GM19240 (cell line): ENCODE data around the gene ADORA1.

Source experiments
- DNase-seq: peaks from one replicate; pipeline ENCODE4 v3.0.0; 2011; ENCODE audit warnings: low spot score; ENCODE audit not compliant: insufficient read length

ADORA1 gene

GRCh38 chr1:203185585-203185984 is 58.1 kb downstream of the ADORA1 start:
- DNase-seq: no peak

DNA sequence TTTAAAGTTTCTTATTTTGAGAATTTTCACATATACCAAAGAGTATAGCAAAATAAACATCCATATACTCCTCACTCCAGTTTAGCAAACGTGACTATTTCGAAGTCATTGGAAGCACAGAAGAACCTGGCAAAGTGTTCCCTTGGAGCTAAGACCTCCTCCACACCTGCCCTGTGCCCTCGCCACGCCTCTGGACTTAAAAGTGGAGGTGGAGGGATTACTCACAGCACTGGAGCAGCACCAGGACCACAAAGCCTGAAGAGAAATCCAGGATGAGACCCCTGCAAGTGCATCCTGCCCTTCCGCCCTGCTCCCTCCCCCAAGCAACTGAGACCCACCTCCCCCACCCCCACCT is 58.5 kb downstream of the ADORA1 start:
- DNase-seq: no peak

DNA sequence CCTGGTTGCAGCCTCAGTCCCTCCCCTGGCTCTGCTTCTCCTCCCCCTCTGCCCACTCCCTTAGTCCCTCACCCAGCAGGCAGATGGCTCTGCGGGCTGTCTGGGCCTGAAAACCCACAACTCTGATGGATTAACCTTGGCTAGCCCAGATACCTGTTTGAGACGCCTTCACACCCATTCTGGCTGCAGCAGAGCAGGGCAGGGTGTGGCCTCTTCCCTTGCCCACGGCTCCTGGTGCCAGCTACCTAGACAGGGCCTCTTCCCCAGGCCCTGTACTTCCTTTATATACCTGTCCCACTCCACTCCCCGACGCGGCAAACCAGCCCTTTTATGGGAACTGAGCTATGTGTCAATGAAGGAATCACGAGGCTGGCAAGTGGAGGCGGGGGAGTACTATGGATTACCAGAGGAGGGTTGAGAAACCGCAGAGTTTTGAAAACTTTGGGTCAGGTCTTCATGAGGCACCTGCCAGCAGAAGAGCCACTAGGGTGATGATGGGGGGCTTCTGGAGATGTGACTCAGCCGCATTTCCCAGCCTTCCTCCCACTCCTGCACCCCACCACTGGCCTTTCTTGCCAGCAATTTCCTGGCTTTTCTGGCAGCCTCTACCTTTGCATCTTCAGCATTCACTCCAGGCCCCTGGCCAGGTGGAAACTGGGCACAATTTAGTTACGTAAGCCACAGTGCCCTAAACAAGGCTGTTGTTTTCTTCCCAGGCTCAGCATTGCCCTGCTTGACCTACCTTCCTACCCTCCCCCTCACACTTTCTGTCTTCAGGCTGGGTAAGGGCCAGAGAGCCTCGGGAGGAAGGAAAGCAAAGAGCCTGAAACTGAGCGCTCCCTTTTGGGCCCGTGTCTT is 59.1 kb downstream of the ADORA1 start, which contains the start of gene CHI3L1:
Gene CHI3L1, minus strand, starts transcription at position 259 of the 858 bp plus-strand sequence. Its CDS starts 81 bp downstream, at position 178.
- no peak for DNase-seq

GRCh38 chr1:203187304-203187685 is 59.8 kb downstream of the ADORA1 start:
- no peak for DNase-seq

DNA sequence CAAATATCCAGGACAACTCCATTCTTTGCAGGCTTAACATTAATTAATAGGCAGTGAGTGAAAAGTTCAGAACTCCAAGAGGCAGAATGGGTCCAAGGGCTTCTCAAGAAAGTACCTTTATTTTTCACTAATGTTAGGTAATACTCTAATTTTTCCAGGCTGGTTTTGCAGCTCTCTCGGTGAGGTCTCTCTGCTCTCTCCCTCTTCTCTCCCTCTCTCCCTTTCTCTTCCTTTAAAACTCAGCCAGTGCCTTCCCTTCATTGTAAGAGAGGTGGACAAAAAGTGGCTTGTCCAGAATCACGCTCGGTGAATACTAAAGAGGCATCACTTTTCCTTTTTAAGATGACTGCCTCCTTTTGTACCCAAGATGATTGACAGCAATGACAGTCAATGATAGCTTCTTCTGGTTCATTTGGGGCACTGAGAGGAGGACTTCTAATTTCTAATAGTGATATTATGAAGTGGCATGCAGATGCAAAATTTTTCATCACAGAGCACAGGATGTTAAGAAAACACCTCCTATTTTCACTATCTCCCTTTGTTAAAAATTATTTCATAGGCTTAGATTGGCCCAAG is 60.3 kb downstream of the ADORA1 start:
- no peak for DNase-seq

GRCh38 chr1:203188686-203189232 is 61.2 kb downstream of the ADORA1 start:
- DNase-seq: no peak

DNA sequence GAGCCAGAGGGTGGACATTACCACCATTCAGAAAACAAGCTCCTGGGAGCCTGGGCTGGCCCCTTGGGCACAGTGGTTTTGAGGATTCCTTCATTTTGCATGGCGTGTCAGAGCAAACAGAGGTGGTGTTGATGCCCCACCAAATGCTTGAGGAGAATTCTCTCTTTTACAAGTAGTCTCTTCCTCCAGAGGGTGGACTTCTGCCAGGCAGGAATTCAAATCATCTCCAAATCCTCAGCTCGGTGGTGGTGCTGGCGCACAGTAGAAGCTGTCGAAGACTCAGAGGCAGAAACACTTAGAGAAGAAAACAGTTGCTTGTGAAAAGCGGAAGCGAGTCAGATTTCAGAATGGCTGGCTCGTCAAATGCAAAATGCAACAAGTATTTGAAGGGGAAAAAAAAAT is 62.4 kb downstream of the ADORA1 start:
- DNase-seq: no peak

DNA sequence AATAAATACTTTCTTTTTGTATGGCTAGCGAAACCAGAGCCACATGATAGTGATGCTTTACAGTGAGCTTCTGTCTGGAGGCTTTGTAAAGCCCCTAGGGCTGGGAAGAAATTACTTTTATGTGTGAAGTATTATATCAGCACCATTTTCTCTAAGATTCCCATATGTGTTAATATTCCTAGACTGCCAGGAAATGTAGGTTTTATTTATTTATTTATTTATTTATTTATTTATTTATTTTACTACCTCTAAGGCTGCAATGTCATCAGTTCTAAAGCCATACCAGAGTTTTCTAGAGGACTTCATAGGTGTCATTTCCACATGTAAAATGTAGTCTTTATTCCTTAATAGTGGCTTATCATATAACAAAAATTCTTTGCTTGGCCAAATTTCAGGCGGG is 63.4 kb downstream of the ADORA1 start:
- DNase-seq: no peak

- DNase-seq: no peak
These were observed 68.8 kb downstream of the ADORA1 start for GRCh38 chr1:203196371-203196770.

DNA sequence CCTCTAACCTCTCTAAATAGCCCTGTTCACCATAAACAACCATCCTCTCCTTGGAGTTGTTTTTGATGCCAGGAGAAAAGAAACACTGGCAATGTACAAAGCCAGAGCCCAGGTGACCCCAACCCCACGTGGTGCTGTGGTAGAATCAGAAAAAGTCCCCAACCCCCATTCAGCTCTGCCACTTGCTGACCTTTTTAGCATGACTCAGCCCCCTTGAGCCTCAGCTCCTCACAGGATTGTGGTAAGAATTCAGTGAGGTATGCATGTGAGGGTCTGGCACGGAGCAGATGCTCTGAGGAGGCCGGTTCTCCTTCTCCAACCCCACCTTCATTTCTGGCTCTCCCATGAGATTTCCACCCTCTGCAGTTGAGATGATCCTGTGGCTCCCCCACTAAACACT is 70.1 kb downstream of the ADORA1 start:
- no peak for DNase-seq

- DNase-seq: no peak
These were observed 71.5 kb downstream of the ADORA1 start for GRCh38 chr1:203199002-203199401.

- DNase-seq: no peak
These were observed 71.9 kb downstream of the ADORA1 start for GRCh38 chr1:203199481-203199815.

DNA sequence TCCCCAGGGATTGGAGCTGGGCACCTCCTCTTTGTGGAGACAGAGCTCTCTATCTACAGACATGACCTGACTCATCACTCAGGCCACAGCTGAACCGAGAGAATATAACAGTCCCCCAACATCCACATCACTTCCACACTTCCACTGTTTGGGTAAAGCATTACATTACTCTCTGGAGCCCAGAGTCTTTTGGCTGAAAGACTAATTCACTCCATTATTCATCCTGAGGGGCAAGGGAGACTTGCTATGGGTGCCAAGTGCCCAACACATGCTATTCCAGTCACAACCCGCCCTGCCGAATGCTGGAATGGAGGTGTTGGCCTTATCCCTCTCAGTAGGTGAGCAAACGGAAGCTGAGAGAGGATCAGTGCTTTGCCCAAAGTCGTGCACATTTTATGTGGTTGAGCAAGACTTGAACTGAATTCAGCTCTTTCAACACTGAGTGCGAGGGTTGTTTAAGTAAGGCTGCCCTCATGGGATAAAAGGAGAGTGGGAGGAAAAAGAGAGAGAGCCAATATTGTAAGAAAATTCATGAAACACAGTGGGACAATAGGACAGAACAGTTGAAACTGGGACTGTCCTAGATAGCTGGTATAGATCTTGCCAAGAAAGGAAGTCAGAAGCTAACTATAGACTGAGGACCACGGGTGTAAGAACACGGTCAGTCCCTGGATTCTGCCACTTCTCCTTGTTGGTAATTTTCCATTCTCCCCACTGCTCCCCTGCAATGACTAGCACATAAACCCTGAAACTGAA is 72.5 kb downstream of the ADORA1 start:
- DNase-seq: no peak

DNA sequence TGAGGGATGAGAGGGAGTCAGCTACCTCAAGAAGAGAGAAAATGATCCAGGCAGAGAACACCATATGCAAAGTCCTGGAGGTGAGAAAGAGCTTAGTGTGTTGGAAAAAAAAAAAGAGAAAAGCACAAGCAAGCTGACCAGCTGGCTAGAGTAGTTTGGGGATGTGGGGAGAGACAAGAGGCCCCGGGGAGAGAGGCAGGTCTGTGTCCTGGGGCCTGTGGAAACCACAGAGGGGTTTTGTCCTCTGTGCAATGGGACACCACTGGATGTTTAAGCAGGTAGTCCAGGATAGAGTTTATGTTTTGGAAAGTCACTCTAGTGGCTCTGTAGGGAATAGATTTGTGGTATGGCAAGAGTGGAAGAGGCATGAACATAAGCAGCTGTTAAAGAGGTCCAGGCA is 73.4 kb downstream of the ADORA1 start:
- DNase-seq: no peak

DNA sequence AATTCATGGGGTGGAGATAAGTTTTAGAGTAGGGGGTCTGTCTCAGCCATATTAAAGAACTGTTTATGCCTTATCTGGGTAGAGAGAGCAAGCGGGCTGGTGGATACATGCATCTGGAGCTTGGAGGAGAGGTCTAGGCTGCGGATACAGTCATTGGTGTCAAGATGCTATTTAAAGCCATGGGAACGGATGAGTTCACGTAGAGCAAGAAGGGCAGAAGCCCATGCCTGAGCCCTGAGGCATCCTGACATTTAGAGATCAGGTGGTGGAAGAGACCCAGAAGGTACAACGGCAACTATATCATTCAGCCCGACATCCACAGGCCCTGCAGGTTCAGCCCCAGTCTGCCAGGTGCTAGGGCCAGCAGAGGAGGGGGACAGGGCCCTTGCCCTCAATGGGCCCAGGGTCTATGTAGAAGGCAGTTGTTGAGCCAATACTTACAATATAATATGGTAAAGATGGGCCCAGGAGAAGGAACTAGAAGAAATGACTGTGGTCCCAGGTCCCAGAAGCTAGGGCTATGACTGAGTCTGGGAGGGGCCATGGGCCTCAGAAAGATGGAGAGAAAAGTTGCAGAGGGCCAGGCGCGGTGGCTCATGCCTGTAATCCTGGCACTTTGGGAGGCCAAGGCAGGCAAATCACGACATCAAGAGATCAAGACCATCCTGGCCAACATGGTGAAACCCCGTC is 74.1 kb downstream of the ADORA1 start:
- no peak for DNase-seq

DNA sequence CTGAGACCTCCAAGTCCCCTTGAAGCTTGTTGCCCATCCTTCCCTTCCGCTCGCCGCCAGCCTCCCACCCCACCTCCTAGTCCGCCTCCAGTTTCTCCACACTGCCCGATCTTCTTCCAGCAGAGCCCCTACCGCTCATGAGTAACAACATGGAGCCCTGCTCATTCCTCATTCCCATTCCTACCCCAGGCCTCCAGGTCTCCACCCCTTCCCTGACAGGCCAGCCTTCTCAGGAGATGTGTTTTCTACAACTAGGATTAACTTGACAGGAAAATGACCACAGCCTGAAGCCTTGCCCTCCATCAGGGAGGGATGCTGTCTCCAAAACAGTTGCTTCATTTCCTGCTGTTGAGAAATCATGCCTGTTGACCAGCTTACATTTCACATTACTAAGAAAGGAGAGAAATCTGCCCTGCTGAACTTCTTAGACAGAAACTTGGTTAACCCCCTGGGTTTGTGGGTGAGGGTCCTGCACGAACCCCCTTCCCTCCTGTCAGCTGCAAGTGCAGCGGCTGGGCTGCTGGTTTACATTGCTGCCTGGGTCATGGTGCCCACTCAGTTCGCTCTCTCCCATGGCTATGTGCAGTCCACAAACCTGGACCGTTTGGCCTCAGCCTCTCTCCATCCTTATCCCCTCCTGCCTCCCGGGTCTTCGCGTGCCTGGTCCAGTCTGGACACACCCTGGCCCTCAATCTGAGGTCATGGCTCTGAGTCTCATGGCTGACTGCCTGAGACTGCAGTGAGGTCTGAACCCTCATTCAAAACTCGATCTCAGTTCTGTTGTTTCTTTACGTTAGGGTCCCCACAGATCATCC is 75.1 kb downstream of the ADORA1 start:
- no peak for DNase-seq

DNA sequence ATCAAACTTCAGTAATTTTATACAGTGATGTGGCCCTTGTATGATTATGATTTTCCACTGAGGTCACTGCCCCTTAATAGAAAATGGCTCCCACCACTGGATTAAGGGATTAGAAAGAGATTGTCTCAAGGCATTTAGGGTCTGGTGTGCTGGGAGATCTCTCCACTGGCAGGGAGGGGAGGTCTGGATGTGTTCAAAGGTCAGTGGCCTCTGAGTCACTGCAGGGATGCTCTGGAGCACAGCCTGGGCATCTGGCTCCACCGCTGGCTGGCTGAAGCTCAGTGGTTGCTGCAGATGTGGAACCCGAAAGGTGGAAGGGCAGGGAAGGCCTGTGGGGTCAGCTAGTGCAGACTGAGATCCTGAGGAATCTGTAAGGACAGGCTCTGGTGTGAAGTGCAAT is 77.2 kb downstream of the ADORA1 start:
- no peak for DNase-seq

DNA sequence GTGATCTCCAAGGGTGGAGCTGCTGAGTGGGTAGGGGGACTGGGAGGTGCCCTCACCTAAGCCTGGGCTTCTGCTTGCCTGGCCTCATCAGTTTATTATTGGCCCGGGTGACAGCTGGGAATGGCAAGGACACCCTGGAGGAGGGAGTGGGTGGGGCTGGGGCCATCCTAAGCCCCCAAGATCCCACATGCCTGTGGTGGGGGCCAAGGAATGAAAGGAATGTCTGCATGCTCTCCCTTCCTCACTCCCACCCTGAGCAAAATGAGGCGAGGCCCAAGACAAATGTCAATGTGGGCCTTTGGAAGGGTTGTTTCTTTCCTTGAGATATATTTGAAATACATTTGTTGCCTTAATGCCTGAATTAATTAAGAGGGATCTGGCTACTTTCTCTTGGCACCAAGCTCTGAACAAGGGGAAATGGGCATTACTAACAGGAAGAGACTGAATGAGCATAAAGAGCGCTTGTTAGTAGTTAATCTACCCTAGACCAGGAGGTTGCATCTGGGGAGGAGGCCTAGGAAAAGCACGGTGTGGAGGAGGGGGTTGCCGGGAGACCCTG is 78.7 kb downstream of the ADORA1 start:
- DNase-seq: no peak

- no peak for DNase-seq
These were observed 80.2 kb downstream of the ADORA1 start for GRCh38 chr1:203207751-203208150.

- DNase-seq: no peak
These were observed 80.7 kb downstream of the ADORA1 start for GRCh38 chr1:203208181-203208580.
